ENCODE data around the gene STXBP2. TPM values are rescaled to one million over a fixed set of nuclear protein-coding genes. Genes with fewer than 3 reads are reported as not detected.

Gene STXBP2
- total RNA-seq, 1 donor from 2014 or later, result 64.3 TPM

DNA sequence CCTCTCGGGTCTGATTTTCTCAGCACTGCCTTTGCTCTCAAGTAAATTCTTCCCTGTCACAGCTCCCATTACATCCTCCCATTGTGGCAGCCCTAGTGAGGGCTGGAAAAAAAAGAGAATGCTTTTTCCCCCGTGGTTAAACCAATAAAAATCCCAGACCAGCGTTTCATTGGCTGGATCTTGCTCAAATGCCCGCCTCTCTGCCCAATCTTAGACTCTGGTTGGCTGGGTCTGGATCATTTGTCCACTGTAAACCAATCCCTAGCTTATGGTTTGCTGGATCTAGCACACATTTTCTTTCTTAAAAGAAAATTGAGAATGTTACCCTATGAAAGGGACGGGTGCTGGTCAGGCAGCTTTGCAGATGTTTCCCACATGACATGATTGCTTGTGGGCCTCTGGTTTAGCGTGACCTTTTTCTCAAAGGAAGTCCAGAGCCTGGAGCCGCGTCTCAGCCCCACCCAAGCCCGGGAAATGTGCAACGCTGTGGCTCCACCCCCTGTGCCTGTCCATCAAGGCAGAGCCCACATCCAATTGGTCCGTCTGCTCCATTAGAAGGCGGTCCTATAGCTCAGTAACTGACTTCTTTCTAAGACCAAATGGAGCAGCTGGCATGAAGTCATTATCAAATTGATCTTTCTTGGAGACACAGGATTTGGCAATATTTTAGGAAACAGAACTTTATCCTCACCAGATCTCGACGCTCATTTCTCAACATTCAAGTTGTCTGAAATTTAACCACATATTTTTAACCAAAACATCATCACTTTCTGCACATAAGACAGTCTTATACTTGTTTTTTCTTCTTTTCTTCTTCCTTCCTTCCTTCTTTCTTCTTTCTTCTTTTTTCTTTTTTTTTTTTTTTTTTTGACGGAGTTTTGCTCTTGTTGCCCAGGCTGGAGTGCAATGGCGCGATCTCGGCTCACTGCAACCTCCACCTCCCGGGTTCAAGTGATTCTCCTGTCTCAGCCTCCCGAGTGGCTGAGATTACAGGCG lies 37.4 kb downstream of the STXBP2 start:
- no peak for TF ChIP-seq POLR2AphosphoS5 (IDR thresholded peaks at IDR 0.05; ENCODE audit: insufficient read depth in 1 of 2, low read depth in 1 of 2)
- TF ChIP-seq POLR2A (IDR thresholded peaks at IDR 0.05), result no peak
- no peak for TF ChIP-seq CTCF (IDR thresholded peaks at IDR 0.05)
- no peaks in the 10 kb centered on the region for H3K27me3 ChIP-seq
- no peak for DNase-seq (ENCODE audit: extremely low spot score in 2 of 2)
- intact Hi-C loops (cut with DNase I), result no loop called here
- H3K27ac ChIP-seq, result no peak overlapping the region
- H3K4me3 ChIP-seq, result no peak overlapping the region
- no peaks in the 10 kb centered on the region for H3K36me3 ChIP-seq
- H3K4me1 ChIP-seq, result no peaks in the 10 kb centered on the region
- H3K9me3 ChIP-seq, result no peaks in the 10 kb centered on the region

- H3K4me1 ChIP-seq, result peaks cover 8% of the 10 kb centered on the region
- no peak for DNase-seq (ENCODE audit: extremely low spot score in 2 of 2)
- intact Hi-C loops (cut with DNase I), result no loop called here
- no peaks in the 10 kb centered on the region for H3K9me3 ChIP-seq
- H3K27ac ChIP-seq, result no peak overlapping the region
- H3K27me3 ChIP-seq, result no peaks in the 10 kb centered on the region
- no peak overlapping the region for H3K4me3 ChIP-seq
- TF ChIP-seq POLR2AphosphoS5 (IDR thresholded peaks at IDR 0.05; ENCODE audit: insufficient read depth in 1 of 2, low read depth in 1 of 2), result no peak
- no peak for TF ChIP-seq CTCF (IDR thresholded peaks at IDR 0.05)
- no peak for TF ChIP-seq POLR2A (IDR thresholded peaks at IDR 0.05)
- no peaks in the 10 kb centered on the region for H3K36me3 ChIP-seq
Observed at GRCh38 chr19:7676376-7676775, 39.5 kb downstream of the STXBP2 start.

DNA sequence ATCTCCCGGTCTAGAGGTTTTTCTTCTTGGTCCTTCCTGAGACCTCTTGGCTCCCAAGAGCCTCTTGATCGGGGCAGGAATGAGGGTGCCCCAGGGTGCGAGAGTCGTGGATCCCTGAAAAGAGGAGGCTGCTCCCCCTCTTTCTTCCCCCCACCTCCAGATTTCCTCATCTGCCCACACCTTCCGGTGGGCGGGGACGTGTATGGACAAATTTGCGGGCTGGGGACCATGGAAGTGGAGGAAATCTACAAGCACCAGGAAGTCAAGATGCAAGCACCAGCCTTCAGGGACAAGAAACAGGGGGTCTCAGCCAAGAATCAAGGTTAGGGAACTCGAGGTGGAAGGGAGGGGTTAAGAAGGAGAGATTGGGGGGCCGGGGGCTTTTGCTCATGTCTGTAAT lies 39.9 kb downstream of the STXBP2 start, which contains the start of gene MCEMP1:
TSS of gene MCEMP1 (plus strand) at position 237 of the 400 bp plus-strand sequence. CDS start at position 268, 31 bp downstream.
- intact Hi-C loops (cut with DNase I), result no loop called here
- Histone ChIP-seq H3K9me3 (no peaks in the 10 kb centered on the region), H3K4me3 (no peak within 1 kb of the TSS), H3K27ac (no peak within 1 kb of the TSS), H3K27me3 (no peaks in the 10 kb centered on the region), H3K36me3 (no peaks in the 10 kb centered on the region), H3K4me1 (peaks cover 13% of the 10 kb centered on the region)
- no peak for DNase-seq (ENCODE audit: extremely low spot score in 2 of 2)
- TF ChIP-seq POLR2A (IDR thresholded peaks at IDR 0.05), result no peak

DNA sequence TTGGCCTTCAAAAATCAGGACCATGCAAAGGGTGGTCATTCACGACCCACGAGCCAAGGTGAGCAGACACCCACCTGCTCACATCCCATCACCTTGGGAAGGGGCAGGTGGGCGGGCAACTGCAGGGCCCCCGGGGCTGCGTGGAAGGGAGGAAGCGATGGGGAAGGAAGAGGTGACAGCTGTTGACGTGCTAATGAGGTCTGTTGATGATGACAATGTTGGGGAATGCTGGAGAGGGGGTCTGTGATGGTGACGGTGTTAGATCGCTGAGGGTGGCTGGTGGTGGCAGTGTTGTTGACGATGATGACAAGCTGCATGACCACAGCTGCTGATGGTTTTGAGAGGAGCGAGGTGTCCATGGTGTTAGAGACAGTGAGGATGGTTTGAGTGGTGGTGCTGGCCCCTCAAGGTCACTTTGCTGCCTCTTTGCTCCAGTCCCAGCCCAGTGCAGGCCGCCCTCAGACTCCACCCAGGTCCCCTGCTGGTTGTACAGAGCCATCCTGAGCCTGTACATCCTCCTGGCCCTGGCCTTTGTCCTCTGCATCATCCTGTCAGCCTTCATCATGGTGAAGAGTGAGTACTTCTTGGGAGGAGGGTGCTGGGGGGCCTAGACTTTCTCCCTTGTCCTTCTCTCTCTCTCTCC lies 40.9 kb downstream of the STXBP2 start:
- Histone ChIP-seq H3K4me3 (no peak overlapping the region), H3K4me1 (peaks cover 19% of the 10 kb centered on the region), H3K27ac (no peak overlapping the region), H3K36me3 (peaks cover 0 to 7% of the 10 kb centered on the region in 2 donors), H3K27me3 (no peaks in the 10 kb centered on the region), H3K9me3 (no peaks in the 10 kb centered on the region)
- DNase-seq (ENCODE audit: extremely low spot score in 2 of 2), result no peak
- intact Hi-C loops (cut with DNase I), result no loop called here
- TF ChIP-seq POLR2A (IDR thresholded peaks at IDR 0.05), result no peak
- TF ChIP-seq POLR2AphosphoS5 (IDR thresholded peaks at IDR 0.05; ENCODE audit: insufficient read depth in 1 of 2, low read depth in 1 of 2), result no peak

GRCh38 chr19:7678971-7679751 lies 42.3 kb downstream of the STXBP2 start:
- H3K4me3 ChIP-seq, result no peak overlapping the region
- no peak for TF ChIP-seq POLR2A (IDR thresholded peaks at IDR 0.05)
- TF ChIP-seq CTCF (IDR thresholded peaks at IDR 0.05), result no peak
- TF ChIP-seq POLR2AphosphoS5 (IDR thresholded peaks at IDR 0.05; ENCODE audit: insufficient read depth in 1 of 2, low read depth in 1 of 2), result no peak
- intact Hi-C loops (cut with DNase I), result no loop called here
- H3K36me3 ChIP-seq, result peaks cover 0 to 17% of the 10 kb centered on the region in 2 donors
- no peaks in the 10 kb centered on the region for H3K27me3 ChIP-seq
- peaks cover 19% of the 10 kb centered on the region for H3K4me1 ChIP-seq
- H3K9me3 ChIP-seq, result no peaks in the 10 kb centered on the region
- DNase-seq (ENCODE audit: extremely low spot score in 2 of 2), result no peak
- no peak overlapping the region for H3K27ac ChIP-seq
